Fibroblast of villous mesenchyme (primary cell): ENCODE results near the gene MCFD2. TPM values are rescaled to one million over a fixed set of nuclear protein-coding genes. Genes with fewer than 3 reads are reported as not detected.

ENCODE experiments used
- DNase-seq: peaks from one replicate; pipeline ENCODE4 v3.0.0-alpha.2; 2010; ENCODE audit warnings: low read depth
- H3K4me3 ChIP-seq: 2 replicates; pipeline ENCODE4 v1.5.1; 2011; ENCODE audit warnings: low read depth, mild to moderate bottlenecking, low read length
- CTCF ChIP-seq: IDR thresholded peaks from 2 replicates; pipeline ENCODE4 v1.5.1; 2012; ENCODE audit warnings: low read depth, mild to moderate bottlenecking, low read length; ENCODE audit not compliant: insufficient read depth
- small RNA-seq: library from RNA; depleted of rRNA; stranded (forward); fragments of <200 nt; gene quantifications from one replicate; pipeline ENCODE3, GENCODE V24; 2012
- total RNA-seq: library from RNA; depleted of rRNA; stranded (reverse); fragments of >200 nt; gene quantifications from 2 replicates; pipeline ENCODE4 v1.2.3, GENCODE V29; 2012

MCFD2 gene
- total RNA-seq, 1 donor: 196 TPM

GRCh38 chr2:46857871-46858701 lies 57.5 kb downstream of the MCFD2 start:
- TF ChIP-seq CTCF: no peak
- DNase-seq: peak; percentile 93
- H3K4me3 ChIP-seq: no peak overlapping the region

GRCh38 chr2:46856336-46856735 lies 59.3 kb downstream of the MCFD2 start:
- no peak for DNase-seq
- no peak for TF ChIP-seq CTCF
- no peak overlapping the region for H3K4me3 ChIP-seq

GRCh38 chr2:46855805-46856204 lies 59.8 kb downstream of the MCFD2 start:
- TF ChIP-seq CTCF: no peak
- no peak overlapping the region for H3K4me3 ChIP-seq
- no peak for DNase-seq

- TF ChIP-seq CTCF: no peak
- no peak for DNase-seq
- no peak overlapping the region for H3K4me3 ChIP-seq
Measured at GRCh38 chr2:46854260-46854659, 61.3 kb downstream of the MCFD2 start.

DNA sequence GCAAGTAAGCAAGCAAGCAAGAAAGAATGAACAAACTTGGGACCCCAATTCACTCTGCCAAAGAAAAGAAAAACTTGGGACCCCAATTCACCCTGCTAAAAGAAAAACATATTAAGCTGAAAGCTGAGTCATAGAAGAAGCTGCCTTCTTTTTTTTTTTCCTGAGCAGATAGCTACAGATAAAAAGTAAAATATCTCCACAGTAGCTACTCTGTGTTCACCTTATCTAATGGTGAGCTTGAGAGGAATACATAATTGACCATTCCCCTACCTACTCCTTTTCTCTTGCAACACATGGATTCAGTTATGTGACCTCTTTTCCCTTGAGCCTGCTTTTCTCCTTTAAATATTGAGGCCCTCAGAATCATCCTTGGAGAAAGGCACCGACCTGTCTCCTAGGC lies 63.0 kb downstream of the MCFD2 start:
- TF ChIP-seq CTCF: no peak
- H3K4me3 ChIP-seq: no peak overlapping the region
- DNase-seq: no peak

GRCh38 chr2:46852124-46852523 lies 63.5 kb downstream of the MCFD2 start:
- no peak for TF ChIP-seq CTCF

More at GRCh38 chr2:46852124-46852523, 63.5 kb downstream of the MCFD2 start:
- H3K4me3 ChIP-seq: no peak overlapping the region
- DNase-seq: no peak

Small RNAs within 50 kb of the gene (small RNA-seq; reads per million reads assigned to genes)
- not detected for gene AC093732.2

Other genes starting within 250 kb of the MCFD2 start
- gene SOCS5, start 216.5 kb downstream of the MCFD2 start, total RNA-seq: 86.0 and 220 TPM in 2 replicates
- 31.6 and 35.0 TPM in 2 replicates for gene TTC7A, start 25.4 kb upstream of the MCFD2 start, total RNA-seq
- gene STPG4, start 239.5 kb upstream of the MCFD2 start, total RNA-seq: 0.64 and 2.2 TPM in 2 replicates